ENCODE data around the gene CCDC30.

DNA sequence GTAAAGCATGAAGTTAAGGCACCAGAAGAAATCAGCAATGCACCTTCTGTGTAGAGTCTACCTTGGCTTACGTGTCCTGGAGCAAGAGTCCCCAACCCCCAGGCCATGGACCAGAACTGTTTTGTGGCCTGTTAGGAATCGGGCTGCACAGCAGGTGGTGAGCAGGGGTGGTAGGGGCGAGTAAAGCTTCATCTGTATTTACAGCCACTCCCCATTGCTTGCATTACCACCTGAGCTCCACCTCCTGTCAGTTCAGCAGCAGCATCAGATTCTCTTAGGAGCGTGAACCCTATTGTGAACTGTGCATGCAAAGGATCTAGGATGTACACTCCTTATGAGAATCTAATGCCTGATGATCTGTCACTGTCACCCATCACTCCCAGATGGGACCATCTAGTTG, 28.7 kb upstream of the CCDC30 start:
- TF ChIP-seq EZH2 (IDR thresholded peaks at IDR 0.05; ENCODE audit: insufficient read depth, poor library complexity, severe bottlenecking) (no peak), EZH2phosphoT487 (IDR thresholded peaks at IDR 0.05; ENCODE audit: insufficient read depth, low read depth) (no peak)
